ENCODE data around the gene BABAM2. TPM values are rescaled to one million over a fixed set of nuclear protein-coding genes. Genes with fewer than 3 reads are reported as not detected.
A peak's percentile ranks its signal among the peaks of the same experiment; 100 is the strongest.
"Not testable (repeated sequence)": the region's sequence is repeated elsewhere in the genome, so short reads cannot be mapped to it uniquely, and the experiment has no call there.

Gene BABAM2
- total RNA-seq, 1 donor from 2014 or later: 25.4 TPM

DNA sequence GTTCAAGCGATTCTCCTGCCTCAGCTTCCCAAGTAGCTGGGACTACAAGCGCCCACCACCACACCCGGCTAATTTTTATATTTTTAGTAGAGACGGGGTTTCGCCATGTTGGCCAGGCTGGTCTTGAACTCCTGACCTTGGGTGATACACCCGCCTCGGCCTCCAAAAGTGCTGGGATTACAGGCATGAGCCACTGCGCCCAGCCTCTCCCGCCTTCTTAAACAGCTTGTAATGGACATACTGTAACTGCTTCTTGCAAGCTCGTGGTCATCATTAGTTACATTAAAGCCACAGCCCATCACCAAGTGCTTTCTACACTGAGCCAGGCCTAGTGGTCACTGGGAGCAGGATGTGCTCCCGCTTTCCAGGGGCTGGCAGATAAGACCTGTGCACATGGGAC lies 444.7 kb downstream of the BABAM2 start:
- not testable (repeated sequence) for DNase-seq

DNA sequence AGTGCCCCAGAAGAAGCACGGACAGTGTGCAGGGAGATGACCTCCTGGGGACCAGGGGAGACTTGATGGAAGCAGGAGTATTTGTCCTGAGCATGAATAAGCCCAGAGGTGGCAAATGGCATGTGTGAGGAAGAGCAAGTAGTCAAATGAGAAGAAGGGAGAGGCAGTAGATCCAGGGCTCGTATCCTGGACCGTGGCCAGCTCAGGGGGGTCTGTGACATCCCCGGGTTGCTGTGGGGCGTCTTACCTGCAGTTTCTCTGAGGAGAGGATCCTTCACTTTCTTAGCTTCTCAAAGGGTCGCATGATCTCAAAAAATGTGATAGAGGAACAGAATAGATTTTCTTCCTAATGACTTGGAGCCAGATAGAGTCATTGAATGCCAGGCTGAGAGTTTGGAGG lies 445.1 kb downstream of the BABAM2 start:
- no peak for DNase-seq

DNA sequence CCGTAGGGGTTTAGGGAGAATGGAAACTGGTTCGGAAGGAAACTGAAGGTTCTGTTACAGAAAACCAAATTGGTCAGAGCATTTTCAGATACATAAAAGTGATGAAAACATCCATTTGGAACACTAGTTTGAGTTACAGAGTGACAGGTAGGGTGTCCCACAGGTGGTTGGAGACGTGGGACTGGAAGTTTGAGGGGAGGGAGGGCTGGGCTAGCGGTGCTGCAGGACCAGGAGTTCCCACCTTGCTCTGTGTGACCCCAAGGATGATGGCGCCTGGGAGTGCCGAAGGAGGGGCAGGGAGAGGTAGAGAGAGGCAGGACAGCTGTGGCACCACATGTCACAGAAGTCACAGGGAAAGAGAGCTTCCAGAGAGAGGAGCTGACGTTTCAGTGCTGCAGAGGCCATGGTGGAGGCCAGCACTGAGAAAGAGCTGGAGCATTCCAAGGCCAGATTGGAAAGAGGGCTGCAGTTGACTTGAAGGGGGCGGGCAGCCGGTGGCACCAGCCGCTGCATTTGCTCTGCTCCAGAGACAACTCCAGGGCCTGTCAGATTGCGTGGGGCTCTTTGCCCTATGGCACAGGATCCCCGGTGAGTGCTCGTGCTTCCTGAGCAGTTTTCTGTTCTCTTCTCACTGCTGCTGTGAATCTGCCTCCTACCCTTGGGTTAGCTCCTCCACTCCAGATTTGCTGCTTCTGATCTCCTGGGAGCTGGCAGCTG lies 445.9 kb downstream of the BABAM2 start:
- DNase-seq: no peak

DNA sequence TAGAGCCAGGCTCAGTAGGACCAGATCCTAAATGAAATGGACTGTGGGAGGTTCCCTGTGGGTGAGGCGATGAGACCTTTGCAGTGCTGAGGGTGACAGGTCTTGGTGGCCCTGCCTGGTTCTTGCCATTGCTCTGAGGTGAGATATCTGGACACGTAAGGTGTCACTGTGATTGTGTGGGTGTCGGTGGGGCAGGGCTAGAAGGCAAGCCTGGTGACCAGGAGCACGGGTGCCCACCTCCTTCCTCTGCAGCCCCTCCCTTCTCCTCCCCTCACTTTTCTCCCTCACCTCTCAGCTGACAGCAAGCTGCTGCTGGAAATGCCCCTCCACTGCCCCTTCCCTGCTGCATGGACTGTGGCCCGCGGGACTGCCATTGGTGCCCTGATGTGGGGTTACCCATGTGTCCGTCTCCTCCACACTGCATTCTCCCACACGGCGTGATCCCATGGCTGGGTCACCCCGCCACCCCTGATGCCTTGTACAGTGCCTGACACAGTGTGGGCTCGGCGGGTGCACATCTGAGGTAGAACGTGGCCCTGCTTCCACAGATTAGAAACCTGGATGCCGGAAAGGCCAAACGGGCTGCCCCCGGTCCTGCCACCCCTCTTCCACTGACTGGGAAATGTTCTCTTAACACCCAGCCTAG lies 446.6 kb downstream of the BABAM2 start:
- no peak for DNase-seq

DNA sequence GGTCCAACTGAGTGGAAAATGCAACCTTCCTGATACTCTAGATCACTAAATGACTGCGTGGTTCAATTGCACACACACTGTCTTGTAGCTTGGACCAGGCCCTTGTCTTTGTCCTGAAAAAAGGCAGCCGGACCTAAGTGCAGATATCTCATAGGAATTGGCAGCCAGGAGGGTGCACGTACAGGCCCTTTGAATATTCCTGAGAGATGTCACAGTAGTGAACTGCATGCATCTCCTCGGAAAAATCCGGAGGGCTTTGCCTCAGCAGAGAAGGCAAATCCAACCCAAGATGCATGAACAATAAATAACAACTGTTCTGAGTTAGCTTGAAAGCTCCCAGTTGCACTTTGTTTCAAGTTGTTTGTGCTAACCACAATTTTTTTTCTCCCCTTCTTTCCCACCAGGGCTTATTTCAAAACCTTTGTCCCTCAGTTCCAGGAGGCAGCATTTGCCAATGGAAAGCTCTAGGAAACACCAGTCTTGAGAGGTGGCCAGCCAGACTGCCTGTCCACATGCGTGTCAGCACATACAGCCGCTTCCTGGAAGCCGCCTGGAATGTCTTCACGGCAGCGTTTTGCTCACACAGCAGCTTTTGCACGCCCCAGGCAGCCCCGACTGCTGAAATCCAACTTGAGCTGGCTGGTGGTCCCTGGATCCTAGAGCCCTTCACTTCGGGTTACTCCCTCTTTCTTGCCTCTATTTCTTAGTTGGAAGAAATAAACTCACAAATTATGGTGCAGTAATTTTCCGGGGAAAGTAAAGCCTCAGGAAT lies 447.7 kb downstream of the BABAM2 start:
- peak; percentile 92 for DNase-seq

DNA sequence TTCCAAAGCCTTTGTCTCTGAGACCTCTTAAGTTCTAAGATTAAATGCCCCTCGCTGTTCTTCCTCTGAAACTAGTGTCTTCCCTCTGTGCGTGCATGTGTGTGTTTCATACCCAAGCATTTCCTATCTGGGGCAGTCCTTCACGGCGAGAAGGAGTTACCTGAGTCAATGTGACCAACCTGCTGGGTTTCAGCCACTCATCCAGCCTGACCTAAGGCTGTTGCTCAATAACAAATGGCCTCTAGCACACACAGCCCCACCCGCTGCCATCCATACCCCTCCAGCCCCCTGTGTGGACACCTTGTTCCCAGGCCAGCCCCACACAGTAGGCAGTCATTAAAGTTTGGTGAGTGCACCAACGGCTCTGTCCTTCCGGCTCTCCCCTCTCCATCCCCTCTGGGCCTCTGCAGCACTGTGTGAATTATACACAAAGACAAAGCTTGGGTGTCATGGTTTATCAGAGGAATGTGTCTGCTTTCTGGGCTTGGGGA lies 448.3 kb downstream of the BABAM2 start:
- no peak for DNase-seq

DNA sequence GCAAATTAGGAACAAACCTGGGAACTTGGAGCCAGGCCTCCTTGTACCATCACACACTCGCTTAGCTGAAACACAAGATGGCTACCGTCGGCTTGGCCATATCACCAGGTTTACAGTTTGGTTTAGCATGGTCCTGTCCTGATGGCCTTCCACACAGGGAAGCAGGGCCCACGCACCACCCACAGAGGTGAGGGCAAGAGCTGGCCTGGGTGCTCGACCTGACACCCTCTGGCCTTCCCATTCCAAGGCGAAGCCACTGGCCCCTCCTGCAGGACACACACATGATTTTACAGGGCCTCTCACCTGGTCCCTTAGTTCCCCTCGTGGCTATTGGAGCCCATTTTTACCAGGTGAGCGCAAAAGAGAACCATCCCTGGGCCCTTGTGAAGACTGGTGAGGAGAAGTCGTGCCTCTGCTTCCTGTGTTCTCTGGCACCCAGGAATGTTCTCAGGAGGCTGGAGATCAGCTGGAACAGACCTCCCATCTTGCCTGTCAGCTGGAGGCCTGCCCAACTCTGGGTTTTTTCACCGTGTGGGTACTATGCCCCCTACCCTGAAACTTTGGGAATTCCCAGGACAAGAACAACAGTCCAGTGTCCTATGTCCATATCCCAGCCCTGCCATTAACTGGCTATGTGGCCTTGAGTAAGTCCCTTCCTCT lies 449.1 kb downstream of the BABAM2 start:
- no peak for DNase-seq

DNA sequence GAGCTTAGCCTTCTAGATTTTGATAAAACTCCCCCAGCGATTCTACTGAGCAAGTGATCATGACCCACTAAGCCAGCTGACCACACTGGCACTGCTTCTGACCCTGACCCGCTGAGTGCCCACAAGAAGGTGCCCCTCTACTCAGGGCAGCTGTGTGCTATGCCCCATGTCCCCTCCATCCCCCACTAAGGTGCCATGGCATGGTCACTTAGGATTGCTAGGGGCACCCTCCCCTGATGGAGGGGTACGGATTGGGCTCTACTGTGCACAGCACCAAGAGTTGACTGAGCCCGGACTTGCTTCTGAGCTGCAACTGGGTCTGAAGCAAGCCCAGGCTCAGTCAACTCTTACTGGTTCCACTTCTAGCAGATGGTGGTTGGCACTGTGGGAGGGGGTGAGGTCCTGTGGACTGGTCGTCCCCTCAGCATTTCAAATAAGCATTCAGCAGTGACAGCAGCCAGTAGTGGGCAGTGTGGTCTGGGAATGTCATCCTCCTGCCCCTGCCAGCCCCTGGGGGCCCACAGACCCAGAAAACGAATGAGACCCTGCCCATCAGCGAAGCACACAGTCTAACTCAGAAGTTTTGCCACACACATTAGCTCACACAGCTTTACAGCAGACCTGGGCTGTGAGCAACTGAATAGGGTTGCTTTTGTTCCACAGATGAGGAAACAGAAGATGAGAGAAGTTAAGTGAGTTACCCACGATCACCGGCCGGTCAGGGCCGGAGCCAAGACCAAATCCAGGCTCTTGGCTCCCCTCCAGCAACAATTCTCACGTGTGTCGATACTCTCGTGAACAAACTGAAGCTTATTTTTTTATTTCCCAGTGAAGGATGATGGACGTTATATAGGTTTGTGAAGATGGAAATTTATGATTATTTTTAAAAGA lies 450.0 kb downstream of the BABAM2 start:
- DNase-seq: no peak

DNA sequence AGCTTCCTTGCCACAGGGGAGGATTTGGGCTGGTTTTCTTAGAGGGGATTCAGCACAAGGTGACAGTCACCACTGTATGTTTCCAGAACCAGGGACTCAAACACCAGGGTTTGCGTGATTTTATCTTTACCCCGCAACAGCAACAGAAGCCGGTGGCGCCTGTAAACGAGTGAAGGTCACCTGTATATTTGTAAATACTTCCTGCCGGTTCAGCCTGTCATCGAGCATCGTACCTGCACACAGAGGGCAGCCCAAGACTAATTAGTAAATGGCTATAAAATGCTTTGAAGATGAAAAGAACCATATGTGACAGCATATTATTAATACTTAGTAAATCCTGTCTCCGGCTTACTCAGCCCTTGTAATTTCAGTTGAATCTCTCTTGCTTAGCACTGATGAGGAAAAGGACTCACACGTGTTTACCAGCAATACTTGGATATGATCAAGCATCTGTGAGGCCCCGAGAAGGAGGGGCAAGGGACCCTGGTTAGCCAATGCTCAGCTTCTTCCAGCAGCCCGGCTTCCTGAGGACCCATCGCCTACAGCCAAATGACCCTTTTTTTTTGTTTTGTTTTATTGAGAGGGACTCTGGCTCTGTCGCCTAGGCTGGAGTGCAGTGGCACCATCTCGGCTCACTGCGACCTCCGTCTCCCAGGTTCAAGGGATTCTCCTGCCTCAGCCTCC lies 450.8 kb downstream of the BABAM2 start:
- DNase-seq: no peak

DNA sequence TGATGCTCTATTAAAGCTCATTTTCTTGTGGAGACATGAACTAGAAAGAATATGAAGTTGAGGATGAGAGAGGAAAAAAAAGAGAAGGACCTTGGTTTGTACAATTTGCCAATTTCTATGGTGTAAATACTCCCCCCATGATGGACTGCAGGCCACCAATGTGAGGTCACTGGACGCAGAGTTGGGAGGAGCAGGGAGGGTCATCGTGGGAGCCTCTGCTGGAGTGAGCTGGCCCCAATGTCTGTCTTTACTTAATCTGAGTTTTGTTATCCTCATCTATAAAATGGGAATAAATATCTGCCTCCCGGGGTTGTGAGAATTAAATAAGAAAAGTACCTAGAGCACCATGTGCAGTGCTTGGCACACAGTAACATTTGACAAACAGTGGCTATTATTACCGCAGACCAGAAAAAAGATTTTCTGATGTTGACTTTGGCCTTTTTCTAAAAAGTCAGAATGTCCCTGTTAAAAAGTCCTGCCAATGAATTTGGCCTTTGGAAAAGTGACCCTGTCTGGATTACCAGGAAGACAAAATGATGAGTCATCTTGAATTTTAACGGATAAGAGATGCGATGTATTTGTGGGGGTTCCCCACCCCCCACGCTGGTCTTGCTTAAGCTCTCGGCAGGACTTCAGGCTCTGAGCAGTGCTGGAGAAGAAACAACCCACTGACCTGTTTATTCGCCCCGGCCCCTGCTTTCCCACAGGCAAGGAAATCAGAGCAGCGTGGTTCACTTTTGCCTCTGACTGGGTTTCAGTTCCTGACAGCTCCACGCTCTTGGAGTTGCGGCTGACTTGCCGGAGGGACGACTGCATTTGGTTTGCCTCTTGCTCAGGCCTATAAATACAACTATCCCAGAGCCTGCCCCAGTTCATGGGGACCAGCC lies 451.8 kb downstream of the BABAM2 start:
- DNase-seq: no peak

DNA sequence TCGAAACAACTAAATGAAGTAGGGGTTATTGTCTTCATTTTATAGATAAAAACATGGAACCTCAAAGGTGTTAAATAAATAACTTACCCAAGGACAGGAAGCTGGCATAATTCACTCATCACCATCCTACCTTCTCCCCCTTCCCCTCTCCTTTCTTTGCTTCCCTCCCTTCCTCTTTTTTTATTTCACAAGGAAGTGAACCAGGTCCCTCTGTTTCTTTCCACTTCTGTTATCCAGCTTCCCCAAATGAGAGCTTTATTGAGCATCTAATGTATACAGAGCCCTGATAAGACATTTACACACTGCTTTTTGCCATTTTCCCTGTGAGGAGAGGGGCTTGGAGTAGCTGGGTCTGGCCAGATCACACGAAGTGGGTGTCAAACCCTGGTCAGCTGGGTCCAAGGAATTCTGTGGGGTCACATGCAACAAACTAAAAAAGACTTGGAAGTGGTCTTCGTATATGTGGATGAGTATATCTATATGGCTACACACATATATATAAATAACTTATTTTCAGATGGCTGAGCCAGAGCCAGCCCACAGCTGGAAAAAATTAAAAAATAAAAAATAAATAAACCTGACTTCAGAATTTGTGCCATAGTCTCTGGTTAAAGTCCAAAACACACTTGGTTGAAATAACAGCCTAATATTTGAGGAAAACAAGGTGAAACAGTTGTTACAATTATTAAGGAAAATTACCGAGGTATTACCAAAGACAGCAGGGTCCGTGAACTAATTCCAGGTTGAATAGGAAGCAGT lies 452.8 kb downstream of the BABAM2 start:
- no peak for DNase-seq

DNA sequence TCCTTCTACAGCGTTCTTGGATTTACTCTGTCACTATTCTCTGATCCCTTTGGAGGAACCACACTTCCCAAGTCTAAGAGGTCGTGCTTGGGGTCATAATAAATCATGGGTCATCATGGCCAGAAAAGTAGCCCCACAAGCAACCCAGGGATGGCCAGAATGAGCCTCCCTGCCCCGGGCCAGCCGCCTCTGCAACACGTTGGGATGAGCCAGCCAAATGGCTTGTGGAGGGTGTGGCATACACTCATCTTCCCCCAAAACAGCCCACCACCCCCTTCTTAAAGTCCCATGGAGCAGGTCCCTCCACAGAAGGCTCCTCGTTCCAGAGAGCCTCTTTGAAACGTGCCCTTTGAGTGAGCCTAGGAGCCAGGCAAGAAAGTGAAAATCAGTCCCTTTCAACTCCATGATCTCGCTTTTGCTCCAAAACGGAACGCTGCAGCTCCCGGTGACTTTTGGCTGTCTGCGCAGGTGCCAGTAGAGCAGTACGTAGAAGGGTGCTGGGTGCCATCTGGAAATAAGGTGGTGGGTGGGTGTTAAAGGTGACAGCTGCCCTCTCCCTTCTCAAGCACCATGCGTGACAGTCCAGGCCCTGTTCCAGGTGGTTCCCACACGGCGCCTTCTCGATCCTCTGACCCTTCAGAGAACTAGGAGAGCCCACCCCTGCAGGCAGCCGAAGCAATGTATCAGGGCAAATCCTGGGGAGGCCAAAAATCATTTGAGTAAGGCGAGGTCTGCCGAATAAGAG lies 453.6 kb downstream of the BABAM2 start:
- no peak for DNase-seq

DNA sequence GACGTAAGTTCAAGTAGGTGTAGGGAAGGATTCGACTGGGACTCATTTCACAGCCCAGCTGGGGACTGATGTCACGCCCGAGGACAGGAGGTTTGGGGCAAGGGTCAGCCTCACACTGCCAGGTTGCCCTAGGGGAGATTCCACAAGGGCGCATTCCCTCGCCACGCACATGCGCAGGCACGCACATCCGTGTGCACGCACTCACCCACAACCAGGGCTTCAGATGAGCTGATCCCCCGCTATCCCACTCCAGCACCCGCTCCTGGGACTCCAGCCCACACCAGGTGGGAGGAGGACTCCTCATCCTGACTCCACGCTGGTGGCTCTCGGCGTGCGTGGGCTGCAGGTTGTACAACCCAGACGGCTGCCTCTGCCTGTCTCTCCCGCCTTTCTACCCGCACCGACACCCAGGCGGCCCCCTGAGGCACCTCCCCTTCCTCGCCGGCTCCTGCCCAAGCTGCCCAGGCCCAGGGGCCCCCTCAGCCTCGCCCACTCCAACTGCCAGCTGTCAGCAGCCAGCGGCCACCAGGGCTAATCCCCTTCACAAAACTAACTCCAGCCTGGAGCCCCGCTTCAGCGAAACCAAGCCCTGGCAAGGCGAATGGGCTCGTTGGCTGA lies 454.3 kb downstream of the BABAM2 start:
- DNase-seq: no peak

DNA sequence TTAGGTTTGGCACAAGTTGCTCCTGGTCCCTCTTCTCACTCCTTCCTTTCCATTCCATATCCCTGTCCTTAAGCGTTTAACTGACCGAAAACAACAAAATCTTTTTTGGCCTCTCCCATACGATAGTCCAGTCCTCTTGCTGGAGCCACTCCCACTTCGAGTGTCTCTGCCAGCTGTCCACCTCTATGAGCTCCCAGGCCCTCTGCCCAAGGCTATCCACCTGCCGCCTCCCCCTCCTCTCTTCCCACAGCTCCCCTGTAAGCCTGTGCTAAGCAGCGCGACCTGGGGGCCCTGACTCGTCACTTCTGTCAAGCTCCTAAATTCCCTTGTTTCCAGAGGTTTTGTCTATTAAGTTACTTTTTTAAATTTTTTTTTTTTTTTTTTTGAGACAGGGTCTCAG lies 455.1 kb downstream of the BABAM2 start:
- DNase-seq: no peak

DNA sequence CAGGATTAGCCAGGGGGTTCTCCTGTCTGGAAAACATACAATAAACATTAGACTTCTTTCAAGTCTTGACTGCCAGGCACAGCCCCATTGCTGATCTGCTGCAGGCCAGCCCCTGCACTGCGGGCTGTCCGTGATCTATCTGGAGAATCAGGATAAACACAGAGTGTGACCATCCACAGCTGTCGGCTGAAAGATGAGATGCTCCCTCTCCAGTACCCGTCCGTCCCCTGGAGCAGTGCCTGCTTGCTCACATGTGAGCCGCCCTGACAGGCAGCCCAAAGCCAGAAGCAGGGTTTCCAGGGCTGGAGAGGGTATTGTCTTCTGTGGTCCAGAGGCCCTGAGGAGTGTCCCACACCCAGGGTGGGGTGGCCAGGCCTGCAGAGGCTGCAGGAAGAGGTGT lies 456.1 kb downstream of the BABAM2 start:
- DNase-seq: peak; percentile 24

DNA sequence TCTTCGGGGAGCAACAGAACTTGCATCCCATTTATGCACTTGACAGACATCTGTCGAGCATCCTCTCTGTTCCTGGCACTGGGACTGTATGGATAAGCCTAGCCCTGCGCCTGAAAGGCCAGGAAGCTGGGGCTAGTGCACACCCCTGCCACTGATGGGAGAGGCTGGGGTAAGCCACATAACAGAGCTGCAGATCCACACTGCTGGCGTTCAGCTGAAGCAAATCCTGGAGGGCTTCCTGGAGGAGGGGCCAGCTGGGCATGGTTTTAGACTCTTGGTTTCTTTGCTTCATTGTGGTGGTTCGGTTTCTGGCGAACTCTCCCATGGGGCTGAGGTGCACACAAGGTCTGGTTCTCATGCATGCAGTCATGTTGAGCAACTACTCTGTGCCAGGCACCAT lies 456.7 kb downstream of the BABAM2 start:
- DNase-seq: no peak

DNA sequence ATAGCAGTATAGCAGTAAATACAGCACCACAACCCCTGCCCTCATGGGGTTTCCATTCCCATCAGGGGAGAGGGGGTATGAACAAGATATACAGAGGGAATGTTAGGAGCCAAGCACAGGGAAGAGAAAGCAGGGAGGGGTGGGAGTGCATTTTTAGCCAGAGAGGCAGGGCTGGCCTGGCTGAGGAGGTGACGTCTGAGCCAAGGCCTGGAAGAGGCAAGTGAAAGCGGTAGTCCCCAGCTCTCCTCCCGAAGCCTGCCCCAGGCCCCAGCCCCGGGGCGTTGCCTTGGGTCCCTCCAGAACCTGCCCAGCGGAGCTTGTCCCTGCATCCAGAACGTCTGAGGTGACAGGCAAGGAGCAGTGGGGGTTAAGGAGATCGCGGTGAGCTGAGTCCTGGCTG lies 457.1 kb downstream of the BABAM2 start:
- DNase-seq: no peak

DNA sequence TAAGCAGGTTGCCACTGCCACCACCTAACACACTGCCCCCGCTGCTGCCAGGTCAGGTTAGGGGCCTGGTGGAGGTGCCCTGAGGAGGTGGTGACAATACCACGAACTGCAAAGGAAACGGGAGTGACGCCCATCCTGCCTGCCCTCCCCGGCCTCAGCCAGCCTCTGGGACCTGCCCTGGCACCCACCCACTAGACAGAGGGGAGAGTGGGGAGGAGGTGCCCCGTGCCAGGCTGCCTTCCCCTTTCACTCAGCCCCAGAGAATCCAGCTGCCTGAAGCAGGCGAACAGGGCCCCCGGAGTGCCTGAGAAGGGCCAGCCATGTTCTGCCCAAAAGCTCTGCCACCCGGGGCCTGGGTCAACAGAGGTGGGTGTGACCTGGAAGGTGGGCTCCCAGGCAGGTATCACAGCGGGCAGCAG lies 457.6 kb downstream of the BABAM2 start:
- no peak for DNase-seq

Data from skin of body (tissue), 2 donors.